Measurements from ENCODE around the gene SLC43A1. TPM values are rescaled to one million over a fixed set of nuclear protein-coding genes. Genes with fewer than 3 reads are reported as not detected.

SLC43A1 gene
- total and polyA plus RNA-seq, 7 donors, result 0.92 to 32.4 (median 19.1) TPM

DNA sequence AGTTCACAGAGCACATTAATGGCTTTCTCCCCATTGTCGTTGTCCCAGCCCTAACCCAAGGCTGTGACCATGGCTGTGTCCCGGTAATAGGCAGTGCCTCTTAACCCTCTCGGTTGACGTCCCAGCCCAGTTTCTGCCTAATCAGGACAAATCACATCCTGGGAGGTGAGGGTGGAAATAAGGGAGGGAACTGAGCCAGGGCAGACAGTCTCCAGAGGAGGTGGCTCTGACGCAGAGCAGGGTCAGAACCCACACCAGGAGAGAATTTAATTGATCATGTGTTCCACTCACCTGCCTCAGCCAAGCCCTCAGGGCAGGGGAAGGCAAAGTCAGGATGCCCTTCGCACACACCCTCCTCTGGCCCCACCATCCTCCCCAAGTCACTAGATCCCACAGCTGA lies 17.0 kb downstream of the SLC43A1 start:
- no peaks in the 10 kb centered on the region for H3K27me3 ChIP-seq
- H3K9me3 ChIP-seq, result no peaks in the 10 kb centered on the region
- peak overlapping the region; percentile 77 to 80 (median 80) for H3K27ac ChIP-seq
- DNase-seq, result no peak
- 95 to 96% methylated on average over 6 of the region's 6 CpGs for WGBS, 2 donors
- no peak overlapping the region for H3K4me3 ChIP-seq
- H3K4me1 ChIP-seq, result peaks cover 2 to 23% (median 19%) of the 10 kb centered on the region in 4 donors
- peaks cover 0 to 38% (median 5%) of the 10 kb centered on the region in 4 donors for H3K36me3 ChIP-seq
- TF ChIP-seq POLR2AphosphoS5 (IDR thresholded peaks at IDR 0.05), result no peak
- no peak for TF ChIP-seq EP300 (IDR thresholded peaks at IDR 0.05)
- TF ChIP-seq, protein P1, sequence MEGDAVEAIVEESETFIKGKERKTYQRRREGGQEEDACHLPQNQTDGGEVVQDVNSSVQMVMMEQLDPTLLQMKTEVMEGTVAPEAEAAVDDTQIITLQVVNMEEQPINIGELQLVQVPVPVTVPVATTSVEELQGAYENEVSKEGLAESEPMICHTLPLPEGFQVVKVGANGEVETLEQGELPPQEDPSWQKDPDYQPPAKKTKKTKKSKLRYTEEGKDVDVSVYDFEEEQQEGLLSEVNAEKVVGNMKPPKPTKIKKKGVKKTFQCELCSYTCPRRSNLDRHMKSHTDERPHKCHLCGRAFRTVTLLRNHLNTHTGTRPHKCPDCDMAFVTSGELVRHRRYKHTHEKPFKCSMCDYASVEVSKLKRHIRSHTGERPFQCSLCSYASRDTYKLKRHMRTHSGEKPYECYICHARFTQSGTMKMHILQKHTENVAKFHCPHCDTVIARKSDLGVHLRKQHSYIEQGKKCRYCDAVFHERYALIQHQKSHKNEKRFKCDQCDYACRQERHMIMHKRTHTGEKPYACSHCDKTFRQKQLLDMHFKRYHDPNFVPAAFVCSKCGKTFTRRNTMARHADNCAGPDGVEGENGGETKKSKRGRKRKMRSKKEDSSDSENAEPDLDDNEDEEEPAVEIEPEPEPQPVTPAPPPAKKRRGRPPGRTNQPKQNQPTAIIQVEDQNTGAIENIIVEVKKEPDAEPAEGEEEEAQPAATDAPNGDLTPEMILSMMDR (IDR thresholded peaks at IDR 0.05), result no peak
- intact Hi-C loops (cut with DNase I), result loop anchor here (5.0 kb wide), 1 partner anchor 41 kb away; no protein-coding TSS in a partner anchor

DNA sequence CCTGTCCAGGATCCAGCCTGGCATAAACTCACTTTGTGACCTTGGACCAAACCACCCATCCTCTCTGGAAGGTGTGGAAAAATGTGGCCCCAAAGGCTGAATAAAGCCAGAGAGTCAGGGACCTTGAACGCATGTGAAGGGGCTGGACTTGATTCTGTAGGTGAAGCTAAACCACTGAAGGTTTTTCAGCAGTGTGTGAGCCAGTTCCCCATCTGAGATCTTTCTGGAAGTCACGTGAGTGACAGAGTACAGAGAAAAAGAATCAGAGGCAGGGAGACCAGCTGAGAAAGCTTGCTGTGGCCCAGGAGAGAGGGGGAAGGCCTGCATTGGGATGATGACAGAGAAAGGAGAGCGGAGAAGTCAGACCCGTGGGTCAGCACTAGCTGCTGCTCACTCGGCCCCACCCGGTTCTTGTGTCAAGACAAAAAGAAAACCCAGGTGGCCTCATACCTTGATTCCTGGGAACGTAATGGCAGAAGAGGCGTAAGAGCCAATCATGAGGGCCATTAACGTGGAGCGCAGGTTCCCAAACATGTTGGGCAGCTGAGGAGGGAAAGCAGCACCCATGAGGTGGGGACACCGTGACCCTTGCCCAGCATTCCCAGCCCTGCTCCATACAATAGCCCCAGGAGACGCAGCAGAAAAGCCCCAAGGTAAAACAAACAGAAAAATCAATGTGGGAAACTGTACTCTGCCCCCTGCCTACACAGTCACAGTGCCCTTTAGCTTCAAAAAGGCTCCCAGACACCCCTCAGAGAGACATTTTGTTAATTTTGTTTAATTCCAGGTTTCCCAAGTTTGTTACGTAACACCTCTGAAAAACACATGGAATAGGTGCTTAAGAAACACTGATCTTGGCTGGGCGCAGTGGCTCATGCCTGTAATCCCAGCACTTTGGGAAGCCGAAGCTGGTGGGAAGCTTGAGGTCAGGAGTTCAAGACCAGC lies 17.9 kb downstream of the SLC43A1 start:
- DNase-seq, result no peak
- TF ChIP-seq POLR2AphosphoS5 (IDR thresholded peaks at IDR 0.05) (no peak), POLR2A (IDR thresholded peaks at IDR 0.05) (no peak), EP300 (IDR thresholded peaks at IDR 0.05) (no peak)
- TF ChIP-seq, protein P1 (IDR thresholded peaks at IDR 0.05), result no peak
- Histone ChIP-seq H3K27ac (no peak overlapping the region), H3K4me3 (no peak overlapping the region), H3K27me3 (no peaks in the 10 kb centered on the region), H3K9me3 (no peaks in the 10 kb centered on the region), H3K4me1 (peaks cover 2 to 23% (median 19%) of the 10 kb centered on the region in 4 donors), H3K36me3 (peaks cover 0 to 38% (median 5%) of the 10 kb centered on the region in 4 donors)
- 95 to 96% methylated on average over 15 of the region's 15 CpGs for whole genome bisulfite sequencing, 2 donors
- intact Hi-C loops (cut with DNase I), result loop anchor here (5.0 kb wide), 1 partner anchor 40 kb away; no protein-coding TSS in a partner anchor

DNA sequence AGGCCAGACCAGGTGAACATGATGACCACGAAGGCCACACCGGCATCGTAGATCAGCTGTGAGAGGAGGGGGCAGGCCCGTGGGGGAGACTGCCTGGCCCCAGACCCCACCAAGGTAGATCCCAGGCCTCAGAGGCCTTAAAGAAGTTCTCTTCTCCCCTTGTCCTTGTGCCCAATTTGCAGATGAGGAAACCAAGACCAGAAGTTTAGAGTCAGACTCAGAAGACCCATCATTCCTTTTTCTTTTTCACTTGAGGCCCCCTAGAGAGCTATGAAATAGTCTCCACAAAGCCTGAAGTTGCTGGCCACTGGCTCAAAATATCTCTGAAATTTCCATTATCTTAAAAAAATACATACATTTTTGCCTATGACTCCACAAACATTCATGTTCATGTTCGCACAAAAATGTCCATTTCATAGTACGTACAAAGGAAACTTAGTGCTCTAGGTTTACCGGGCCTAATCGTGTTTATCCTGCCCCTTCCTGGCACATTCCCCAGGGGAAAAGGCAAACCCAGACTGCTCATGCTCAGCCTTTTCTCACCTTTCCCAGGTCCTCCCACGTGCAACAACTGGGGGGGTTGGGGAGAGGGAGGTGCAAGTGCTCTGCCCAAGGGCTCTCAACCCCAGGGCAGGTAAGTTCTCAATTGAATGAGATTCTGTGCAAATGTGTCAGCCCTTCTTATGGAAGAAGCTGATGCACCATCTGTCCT lies 19.2 kb downstream of the SLC43A1 start:
- Histone ChIP-seq H3K27me3 (no peaks in the 10 kb centered on the region), H3K4me3 (no peak overlapping the region), H3K9me3 (no peaks in the 10 kb centered on the region), H3K36me3 (peaks cover 0 to 37% (median 5%) of the 10 kb centered on the region in 4 donors), H3K4me1 (peaks cover 2 to 23% (median 19%) of the 10 kb centered on the region in 4 donors), H3K27ac (no peak overlapping the region)
- DNase-seq, result no peak
- 88 to 90% methylated on average over 9 of the region's 9 CpGs for WGBS, 2 donors
- intact Hi-C loops (cut with DNase I), result loop anchor here (5.0 kb wide), 1 partner anchor 39 kb away; no protein-coding TSS in a partner anchor
- TF ChIP-seq, protein P1 (IDR thresholded peaks at IDR 0.05), result no peak
- no peak for TF ChIP-seq EP300 (IDR thresholded peaks at IDR 0.05)
- no peak for TF ChIP-seq POLR2A (IDR thresholded peaks at IDR 0.05)
- no peak for TF ChIP-seq POLR2AphosphoS5 (IDR thresholded peaks at IDR 0.05)

DNA sequence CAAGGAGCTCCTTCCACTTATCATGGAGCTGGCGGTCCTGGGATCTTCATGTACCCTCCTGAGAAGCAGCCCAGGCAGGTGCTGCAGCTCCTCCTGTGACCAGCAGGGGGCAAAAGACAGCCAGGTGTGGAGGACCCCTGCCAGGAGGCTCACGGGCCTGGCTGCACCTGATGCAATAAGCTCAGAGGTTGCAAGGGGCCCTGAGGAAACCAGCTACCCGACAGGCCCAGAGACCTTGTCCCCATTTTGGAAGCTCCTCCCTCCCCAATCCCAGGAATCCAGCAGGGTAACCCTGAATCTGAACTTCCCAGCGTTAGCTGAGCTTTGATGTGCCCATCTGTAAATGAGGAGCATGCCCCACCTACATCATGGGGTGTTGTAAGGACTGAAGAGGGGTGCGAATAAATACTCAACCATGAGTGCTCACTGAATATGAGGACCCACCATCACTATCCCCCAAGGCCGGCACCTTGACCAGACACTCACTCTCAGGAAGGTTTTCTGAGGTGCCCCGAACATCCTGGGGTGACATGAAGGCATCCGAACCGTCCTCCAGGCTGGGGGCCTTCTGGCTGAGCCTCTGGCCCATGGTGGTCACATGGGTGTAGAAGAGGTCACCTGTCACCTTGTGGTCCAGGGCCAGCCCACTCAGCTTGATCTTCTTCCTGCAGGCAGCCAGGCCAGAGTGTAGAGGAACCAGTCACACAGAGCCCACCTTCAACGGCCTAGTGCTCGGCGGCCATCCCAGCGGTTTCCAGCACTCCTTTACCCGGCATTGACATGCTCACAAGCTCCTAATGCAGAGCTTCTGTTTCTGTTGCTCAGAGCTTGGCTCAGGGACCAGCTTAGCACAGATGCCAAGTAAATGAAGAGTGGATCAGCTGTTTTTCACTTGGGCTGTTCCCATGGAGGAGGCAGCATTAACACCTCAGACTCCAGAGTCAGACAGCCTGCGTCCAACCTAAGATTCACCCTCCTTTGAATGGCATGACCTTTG lies 21.7 kb downstream of the SLC43A1 start:
- intact Hi-C loops (cut with DNase I), result loop anchor here (1.0 kb wide), 1 partner anchor 33 kb away; no protein-coding TSS in a partner anchor
- Histone ChIP-seq H3K27ac (no peak overlapping the region), H3K4me3 (no peak overlapping the region), H3K4me1 (peaks cover 2 to 6% (median 3%) of the 10 kb centered on the region in 4 donors), H3K36me3 (peaks cover 11 to 54% (median 18%) of the 10 kb centered on the region in 4 donors), H3K27me3 (no peaks in the 10 kb centered on the region), H3K9me3 (no peaks in the 10 kb centered on the region)
- WGBS, 2 donors, result 80 to 82% methylated on average over 15 of the region's 15 CpGs
- DNase-seq, result peak; percentile 81
- no peak for TF ChIP-seq EP300 (IDR thresholded peaks at IDR 0.05)
- TF ChIP-seq POLR2AphosphoS5 (IDR thresholded peaks at IDR 0.05), result no peak
- TF ChIP-seq, protein P1 (IDR thresholded peaks at IDR 0.05), result peak; percentile 58 to 89 (median 74)
- TF ChIP-seq POLR2A (IDR thresholded peaks at IDR 0.05), result no peak

Measured in sigmoid colon (tissue), 7 donors.